Measurements from ENCODE around the gene PAPSS1.

GRCh38 chr4:107683873-107684272, 36.2 kb downstream of the PAPSS1 start:
- TF ChIP-seq, protein P1, sequence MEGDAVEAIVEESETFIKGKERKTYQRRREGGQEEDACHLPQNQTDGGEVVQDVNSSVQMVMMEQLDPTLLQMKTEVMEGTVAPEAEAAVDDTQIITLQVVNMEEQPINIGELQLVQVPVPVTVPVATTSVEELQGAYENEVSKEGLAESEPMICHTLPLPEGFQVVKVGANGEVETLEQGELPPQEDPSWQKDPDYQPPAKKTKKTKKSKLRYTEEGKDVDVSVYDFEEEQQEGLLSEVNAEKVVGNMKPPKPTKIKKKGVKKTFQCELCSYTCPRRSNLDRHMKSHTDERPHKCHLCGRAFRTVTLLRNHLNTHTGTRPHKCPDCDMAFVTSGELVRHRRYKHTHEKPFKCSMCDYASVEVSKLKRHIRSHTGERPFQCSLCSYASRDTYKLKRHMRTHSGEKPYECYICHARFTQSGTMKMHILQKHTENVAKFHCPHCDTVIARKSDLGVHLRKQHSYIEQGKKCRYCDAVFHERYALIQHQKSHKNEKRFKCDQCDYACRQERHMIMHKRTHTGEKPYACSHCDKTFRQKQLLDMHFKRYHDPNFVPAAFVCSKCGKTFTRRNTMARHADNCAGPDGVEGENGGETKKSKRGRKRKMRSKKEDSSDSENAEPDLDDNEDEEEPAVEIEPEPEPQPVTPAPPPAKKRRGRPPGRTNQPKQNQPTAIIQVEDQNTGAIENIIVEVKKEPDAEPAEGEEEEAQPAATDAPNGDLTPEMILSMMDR (IDR thresholded peaks at IDR 0.05): no peak
- TF ChIP-seq RFX5 (IDR thresholded peaks at IDR 0.05; ENCODE audit: low read length): no peak

Measured in SK-N-SH (cell line).